PFSK-1 (cell line): ENCODE data around the gene PI4KA.

ENCODE experiments used
- FOXP2 ChIP-seq: optimal IDR thresholded peaks from 2 replicates; pipeline ENCODE3; 2011; ENCODE audit warnings: borderline replicate concordance, control low read depth, inconsistent platforms; ENCODE audit not compliant: insufficient read depth; ENCODE audit errors: extremely low read length, extremely low read depth
- POLR2AphosphoS5 ChIP-seq: IDR thresholded peaks from 2 replicates; pipeline ENCODE4 v1.6.1; 2012; ENCODE audit warnings: low read depth, mild to moderate bottlenecking, control low read depth, low read length, moderate library complexity
- SIN3A ChIP-seq: IDR thresholded peaks from 2 replicates; pipeline ENCODE4 v1.6.1; 2012; ENCODE audit warnings: mild to moderate bottlenecking, low read length, moderate library complexity, borderline replicate concordance; ENCODE audit not compliant: insufficient read depth
- TAF1 ChIP-seq: IDR thresholded peaks from 2 replicates; pipeline ENCODE4 v1.6.1; 2012; ENCODE audit warnings: low read length, control low read depth, borderline replicate concordance; ENCODE audit not compliant: insufficient read depth
- TF ChIP-seq, protein P1 (sequence below), 2 experiments: IDR thresholded peaks; 2 replicates each; pipeline versions ENCODE4 v1.6.1 to v1.8.0; 2011 to 2012; ENCODE audit warnings: low read depth in 2 of 2, low read length in 2 of 2, control low read depth in 1 of 2, inconsistent platforms in 1 of 2, mild to moderate bottlenecking in 1 of 2, moderate library complexity in 1 of 2; ENCODE audit not compliant: insufficient read depth in 1 of 2

The PI4KA gene

DNA sequence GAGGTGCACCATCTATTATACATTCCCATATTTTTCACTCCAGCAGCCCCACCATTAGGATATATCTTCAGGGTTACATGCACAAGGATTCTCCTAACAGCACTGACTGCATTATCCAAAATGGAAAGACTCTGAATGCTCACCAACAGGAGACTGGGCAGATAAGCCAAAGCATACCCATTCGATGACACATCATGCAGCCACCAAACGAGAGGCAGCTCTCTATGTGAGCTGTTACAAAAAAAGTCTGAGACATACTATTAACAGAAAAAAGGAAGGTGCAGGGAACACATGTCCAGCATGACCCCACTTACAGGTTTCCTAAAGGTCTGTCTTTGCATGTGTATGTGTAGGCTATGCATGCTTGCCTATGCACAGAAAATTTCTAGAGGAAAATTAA, 97.1 kb downstream of the PI4KA start:
- TF ChIP-seq SIN3A, result no peak
- TF ChIP-seq, protein P1, sequence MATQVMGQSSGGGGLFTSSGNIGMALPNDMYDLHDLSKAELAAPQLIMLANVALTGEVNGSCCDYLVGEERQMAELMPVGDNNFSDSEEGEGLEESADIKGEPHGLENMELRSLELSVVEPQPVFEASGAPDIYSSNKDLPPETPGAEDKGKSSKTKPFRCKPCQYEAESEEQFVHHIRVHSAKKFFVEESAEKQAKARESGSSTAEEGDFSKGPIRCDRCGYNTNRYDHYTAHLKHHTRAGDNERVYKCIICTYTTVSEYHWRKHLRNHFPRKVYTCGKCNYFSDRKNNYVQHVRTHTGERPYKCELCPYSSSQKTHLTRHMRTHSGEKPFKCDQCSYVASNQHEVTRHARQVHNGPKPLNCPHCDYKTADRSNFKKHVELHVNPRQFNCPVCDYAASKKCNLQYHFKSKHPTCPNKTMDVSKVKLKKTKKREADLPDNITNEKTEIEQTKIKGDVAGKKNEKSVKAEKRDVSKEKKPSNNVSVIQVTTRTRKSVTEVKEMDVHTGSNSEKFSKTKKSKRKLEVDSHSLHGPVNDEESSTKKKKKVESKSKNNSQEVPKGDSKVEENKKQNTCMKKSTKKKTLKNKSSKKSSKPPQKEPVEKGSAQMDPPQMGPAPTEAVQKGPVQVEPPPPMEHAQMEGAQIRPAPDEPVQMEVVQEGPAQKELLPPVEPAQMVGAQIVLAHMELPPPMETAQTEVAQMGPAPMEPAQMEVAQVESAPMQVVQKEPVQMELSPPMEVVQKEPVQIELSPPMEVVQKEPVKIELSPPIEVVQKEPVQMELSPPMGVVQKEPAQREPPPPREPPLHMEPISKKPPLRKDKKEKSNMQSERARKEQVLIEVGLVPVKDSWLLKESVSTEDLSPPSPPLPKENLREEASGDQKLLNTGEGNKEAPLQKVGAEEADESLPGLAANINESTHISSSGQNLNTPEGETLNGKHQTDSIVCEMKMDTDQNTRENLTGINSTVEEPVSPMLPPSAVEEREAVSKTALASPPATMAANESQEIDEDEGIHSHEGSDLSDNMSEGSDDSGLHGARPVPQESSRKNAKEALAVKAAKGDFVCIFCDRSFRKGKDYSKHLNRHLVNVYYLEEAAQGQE (IDR thresholded peaks at IDR 0.05; ENCODE audit: insufficient read depth in 1 of 2, low read depth in 2 of 2, low read length in 2 of 2), result no peak
- no peak for TF ChIP-seq POLR2AphosphoS5
- no peak for TF ChIP-seq TAF1
- TF ChIP-seq FOXP2, result no peak

DNA sequence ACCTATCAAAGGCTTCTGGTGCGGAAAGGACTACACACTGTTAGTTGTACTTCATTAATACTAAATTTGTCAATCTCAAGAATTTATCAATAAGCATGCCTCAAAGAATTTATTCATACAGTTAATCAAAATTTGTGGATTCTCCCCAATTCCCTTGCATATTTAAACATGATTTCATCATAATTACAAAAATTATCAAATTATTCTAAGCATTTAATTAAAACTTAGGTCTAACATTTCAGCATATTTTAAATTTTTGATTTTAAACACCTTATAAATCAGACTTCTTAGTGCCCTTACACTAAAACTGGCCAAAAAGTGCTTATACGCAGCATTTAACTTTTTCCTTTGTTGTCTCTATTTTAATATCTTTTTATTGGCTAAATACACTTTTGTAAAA, 98.5 kb downstream of the PI4KA start:
- no peak for TF ChIP-seq POLR2AphosphoS5
- no peak for TF ChIP-seq SIN3A
- no peak for TF ChIP-seq TAF1
- TF ChIP-seq, protein P1 (IDR thresholded peaks at IDR 0.05; ENCODE audit: insufficient read depth in 1 of 2, low read depth in 2 of 2, low read length in 2 of 2), result no peak
- no peak for TF ChIP-seq FOXP2

DNA sequence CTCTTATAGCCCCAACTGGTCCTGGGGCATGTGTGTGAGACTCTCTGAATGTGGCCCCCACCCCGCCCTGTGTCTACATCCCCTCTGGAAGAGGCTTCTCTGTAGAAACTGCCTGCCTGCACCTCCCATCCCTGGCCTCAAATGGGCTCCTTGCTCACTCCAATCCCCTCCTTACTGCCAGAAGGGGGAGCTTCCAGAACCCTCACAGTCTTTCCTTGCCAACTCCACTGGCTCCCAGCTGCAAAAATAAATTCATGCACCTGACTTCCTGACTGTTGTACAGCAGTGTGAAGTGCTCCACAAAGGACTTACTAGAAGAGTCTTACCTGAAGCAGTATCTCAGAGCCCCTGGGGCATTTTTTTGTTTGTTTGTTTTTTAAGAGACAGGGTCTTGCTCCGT, 99.9 kb downstream of the PI4KA start:
- TF ChIP-seq SIN3A (no peak), POLR2AphosphoS5 (no peak)

DNA sequence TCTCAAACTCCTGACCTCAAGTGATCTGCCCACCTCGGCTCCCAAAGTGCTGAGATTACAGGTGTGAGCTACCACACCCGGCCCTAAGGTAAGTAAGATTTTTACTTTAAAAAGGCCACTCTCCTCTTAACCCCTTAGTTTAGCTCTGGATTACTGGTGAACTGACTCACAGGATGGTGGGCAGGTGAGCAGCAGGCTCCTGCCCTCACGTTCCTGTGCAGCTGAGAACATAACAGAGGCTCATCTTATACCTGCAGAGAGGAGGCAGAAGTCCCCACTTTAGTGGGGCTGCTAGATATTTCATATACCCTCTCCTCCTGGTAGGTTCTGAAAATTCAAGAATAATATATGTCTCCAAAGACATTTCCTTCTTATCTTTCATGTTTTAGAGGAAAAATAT, 101.8 kb downstream of the PI4KA start:
- TF ChIP-seq POLR2AphosphoS5, result no peak
- no peak for TF ChIP-seq SIN3A
- TF ChIP-seq FOXP2, result no peak
- TF ChIP-seq TAF1, result no peak
- TF ChIP-seq, protein P1 (IDR thresholded peaks at IDR 0.05; ENCODE audit: insufficient read depth in 1 of 2, low read depth in 2 of 2, low read length in 2 of 2), result no peak

DNA sequence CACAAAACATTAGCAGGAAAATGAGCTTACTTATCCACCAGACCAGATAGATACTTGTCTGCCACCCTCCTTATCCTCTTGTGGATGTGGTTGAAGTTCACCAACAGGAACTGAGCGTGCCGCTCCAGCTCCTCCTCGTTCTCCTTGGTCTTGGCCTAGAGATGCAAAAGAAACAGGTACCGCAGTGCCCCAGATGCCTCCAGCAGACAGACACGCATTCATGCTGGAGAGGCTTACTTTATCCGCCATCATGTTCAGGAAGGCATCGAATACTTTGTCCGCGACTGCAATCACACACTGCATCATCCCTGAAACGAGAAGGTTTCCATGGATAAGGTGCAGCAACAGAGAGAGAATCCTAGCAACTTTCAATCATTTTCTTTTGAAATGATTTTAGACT, 105.7 kb downstream of the PI4KA start:
- TF ChIP-seq FOXP2, result no peak
- TF ChIP-seq, protein P1 (IDR thresholded peaks at IDR 0.05; ENCODE audit: insufficient read depth in 1 of 2, low read depth in 2 of 2, low read length in 2 of 2), result no peak
